ENCODE measurements around the gene CACNA1D. TPM values are rescaled to one million over a fixed set of nuclear protein-coding genes. Genes with fewer than 3 reads are reported as not detected.

Gene CACNA1D
- polyA plus RNA-seq, 1 experiment, result 0.15 TPM

- ChIA-PET CTCF (interaction anchor here (1.4 kb wide), 1 partner anchor 11 kb away, joined by 3 read pairs; no protein-coding TSS in a partner anchor), POLR2A (no interaction called here)
Measured at GRCh38 chr3:53718462-53718861, 224.1 kb downstream of the CACNA1D start.

DNA sequence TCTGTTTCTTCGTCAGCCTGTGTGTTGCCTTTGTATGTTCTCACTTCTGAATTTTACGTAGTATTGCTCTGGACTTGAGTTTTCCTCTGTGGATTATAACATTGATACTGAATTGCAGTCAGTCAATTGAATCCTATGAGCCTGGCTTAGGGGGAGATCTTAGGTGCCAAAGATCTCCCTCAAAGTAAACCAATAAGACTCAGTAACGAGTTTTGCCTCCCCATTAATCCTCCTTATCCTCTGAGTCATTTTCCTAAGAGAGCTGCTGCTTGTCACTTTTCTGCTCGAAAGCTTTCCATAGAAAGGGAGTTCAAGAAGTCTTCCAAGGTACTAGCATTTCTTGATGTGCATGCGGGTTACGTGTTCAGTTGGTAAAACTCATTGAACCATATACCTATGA, 225.4 kb downstream of the CACNA1D start:
- Histone ChIP-seq H3K4me3 (ENCODE audit: low read depth, low read length) (no peak overlapping the region), H3K36me3 (ENCODE audit: control insufficient read depth, insufficient read depth, low read length) (no peaks in the 10 kb centered on the region), H3K27me3 (ENCODE audit: control insufficient read depth, insufficient read depth, low read length) (no peaks in the 10 kb centered on the region)
- ChIA-PET CTCF (interaction anchor here (2.5 kb wide), 1 partner anchor 9 kb away, joined by 15 read pairs; no protein-coding TSS in a partner anchor), POLR2A (no interaction called here)
- DNase-seq (ENCODE audit: low read depth), result no peak
- TF ChIP-seq, protein P1, sequence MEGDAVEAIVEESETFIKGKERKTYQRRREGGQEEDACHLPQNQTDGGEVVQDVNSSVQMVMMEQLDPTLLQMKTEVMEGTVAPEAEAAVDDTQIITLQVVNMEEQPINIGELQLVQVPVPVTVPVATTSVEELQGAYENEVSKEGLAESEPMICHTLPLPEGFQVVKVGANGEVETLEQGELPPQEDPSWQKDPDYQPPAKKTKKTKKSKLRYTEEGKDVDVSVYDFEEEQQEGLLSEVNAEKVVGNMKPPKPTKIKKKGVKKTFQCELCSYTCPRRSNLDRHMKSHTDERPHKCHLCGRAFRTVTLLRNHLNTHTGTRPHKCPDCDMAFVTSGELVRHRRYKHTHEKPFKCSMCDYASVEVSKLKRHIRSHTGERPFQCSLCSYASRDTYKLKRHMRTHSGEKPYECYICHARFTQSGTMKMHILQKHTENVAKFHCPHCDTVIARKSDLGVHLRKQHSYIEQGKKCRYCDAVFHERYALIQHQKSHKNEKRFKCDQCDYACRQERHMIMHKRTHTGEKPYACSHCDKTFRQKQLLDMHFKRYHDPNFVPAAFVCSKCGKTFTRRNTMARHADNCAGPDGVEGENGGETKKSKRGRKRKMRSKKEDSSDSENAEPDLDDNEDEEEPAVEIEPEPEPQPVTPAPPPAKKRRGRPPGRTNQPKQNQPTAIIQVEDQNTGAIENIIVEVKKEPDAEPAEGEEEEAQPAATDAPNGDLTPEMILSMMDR (IDR thresholded peaks at IDR 0.05; ENCODE audit: insufficient read depth, low read depth, low read length), result no peak

More at GRCh38 chr3:53718462-53718861, 224.1 kb downstream of the CACNA1D start:
- DNase-seq (ENCODE audit: low read depth), result no peak
- TF ChIP-seq, protein P1 (IDR thresholded peaks at IDR 0.05; ENCODE audit: insufficient read depth, low read depth, low read length), result no peak
- Histone ChIP-seq H3K36me3 (ENCODE audit: control insufficient read depth, insufficient read depth, low read length) (no peaks in the 10 kb centered on the region), H3K27me3 (ENCODE audit: control insufficient read depth, insufficient read depth, low read length) (no peaks in the 10 kb centered on the region), H3K4me3 (ENCODE audit: low read depth, low read length) (no peak overlapping the region)

DNA sequence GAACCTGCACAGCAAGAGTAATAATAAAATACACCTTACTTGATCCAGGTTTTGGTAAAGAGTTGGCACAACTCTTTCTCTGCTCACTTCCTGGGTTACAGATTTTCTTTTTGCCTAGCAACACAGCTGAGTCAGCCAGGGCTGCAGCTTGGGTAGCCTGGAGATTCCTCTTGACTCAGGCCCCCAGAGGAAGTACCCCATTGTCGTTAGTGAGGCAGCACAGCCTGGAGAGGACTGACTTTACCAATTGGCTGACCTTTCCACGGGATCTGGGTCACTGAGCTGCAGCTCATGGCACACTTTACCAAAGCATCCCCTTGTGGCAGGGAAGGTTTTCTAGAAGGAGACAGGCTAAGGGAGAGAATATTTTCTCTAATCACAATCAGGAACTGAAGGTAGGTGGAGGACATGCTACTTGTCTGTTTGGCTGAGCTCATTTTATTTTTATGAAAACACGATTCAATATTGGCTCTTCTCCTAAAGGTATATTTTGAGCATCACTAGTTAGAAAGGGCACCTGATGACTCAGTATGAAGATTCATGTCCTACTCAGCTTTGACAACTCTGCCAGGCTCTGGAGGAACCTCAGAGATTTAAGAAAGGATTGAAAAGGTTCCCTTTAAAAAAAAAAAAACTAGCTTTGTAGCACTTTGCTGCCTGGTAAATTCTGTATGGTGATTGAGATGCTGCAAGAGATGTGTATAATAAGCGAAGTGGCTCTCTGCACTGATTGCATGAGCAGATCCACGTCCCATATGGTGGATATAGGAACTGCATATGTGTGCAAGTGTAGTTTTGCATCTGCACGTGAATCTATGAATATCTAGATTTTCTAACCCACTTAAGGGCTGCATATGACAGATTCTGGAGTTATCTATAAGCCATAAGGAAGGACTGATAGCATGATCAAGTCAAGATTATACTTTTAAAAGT, 227.0 kb downstream of the CACNA1D start:
- no peak for DNase-seq (ENCODE audit: low read depth)
- CTCF ChIA-PET, result interaction anchor here (0.9 to 2.5 kb wide), 2 partner anchors 11 to 132 kb away, joined by 3 to 15 read pairs; no protein-coding TSS in a partner anchor

GRCh38 chr3:53724566-53724965, 230.2 kb downstream of the CACNA1D start:
- POLR2A ChIA-PET, result no interaction called here
- CTCF ChIA-PET, result interaction anchor here (1.7 kb wide), 1 partner anchor 9 kb away, joined by 6 read pairs; no protein-coding TSS in a partner anchor
- no peak for DNase-seq (ENCODE audit: low read depth)
- Histone ChIP-seq H3K36me3 (ENCODE audit: control insufficient read depth, insufficient read depth, low read length) (no peaks in the 10 kb centered on the region), H3K27me3 (ENCODE audit: control insufficient read depth, insufficient read depth, low read length) (no peaks in the 10 kb centered on the region), H3K4me3 (ENCODE audit: low read depth, low read length) (no peak overlapping the region)
- TF ChIP-seq, protein P1 (IDR thresholded peaks at IDR 0.05; ENCODE audit: insufficient read depth, low read depth, low read length), result no peak

More for the DNA sequence above, 227.0 kb downstream of the CACNA1D start:
- H3K4me3 ChIP-seq (ENCODE audit: low read depth, low read length), result no peak overlapping the region
- H3K36me3 ChIP-seq (ENCODE audit: control insufficient read depth, insufficient read depth, low read length), result no peaks in the 10 kb centered on the region
- TF ChIP-seq, protein P1 (IDR thresholded peaks at IDR 0.05; ENCODE audit: insufficient read depth, low read depth, low read length), result no peak
- POLR2A ChIA-PET, result no interaction called here
- H3K27me3 ChIP-seq (ENCODE audit: control insufficient read depth, insufficient read depth, low read length), result no peaks in the 10 kb centered on the region

- TF ChIP-seq, protein P1 (IDR thresholded peaks at IDR 0.05; ENCODE audit: insufficient read depth, low read depth, low read length), result no peak
- Histone ChIP-seq H3K27me3 (ENCODE audit: control insufficient read depth, insufficient read depth, low read length) (no peaks in the 10 kb centered on the region), H3K4me3 (ENCODE audit: low read depth, low read length) (no peak overlapping the region), H3K36me3 (ENCODE audit: control insufficient read depth, insufficient read depth, low read length) (no peaks in the 10 kb centered on the region)
- CTCF ChIA-PET, result interaction anchor here (1.2 to 1.7 kb wide), 2 partner anchors 10 to 12 kb away, joined by 3 to 6 read pairs; no protein-coding TSS in a partner anchor
- DNase-seq (ENCODE audit: low read depth), result no peak
- POLR2A ChIA-PET, result no interaction called here
Measured at GRCh38 chr3:53725387-53725995, 231.1 kb downstream of the CACNA1D start.
